ENCODE data around the gene SLC35F1.

DNA sequence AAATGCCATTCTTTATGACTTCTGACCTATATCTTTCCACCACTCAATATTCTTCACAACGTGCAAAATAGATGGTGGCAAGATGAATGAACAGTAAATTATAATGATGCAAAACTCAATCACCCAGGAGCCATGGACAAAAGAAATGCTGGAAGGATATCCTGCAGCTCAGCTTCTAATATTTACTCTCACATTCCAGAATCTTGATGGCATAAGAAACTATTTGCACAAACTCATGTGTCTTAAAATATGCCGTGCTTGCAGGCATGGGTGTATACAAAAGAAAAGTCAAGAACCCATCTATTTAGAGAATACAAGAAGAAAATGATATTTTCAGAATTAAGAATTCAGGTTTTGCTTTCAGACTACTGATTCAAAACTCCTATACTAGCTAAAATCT is 217.8 kb downstream of the SLC35F1 start:
- TF ChIP-seq EZH2phosphoT487 (IDR thresholded peaks at IDR 0.05; ENCODE audit: insufficient read depth, low read depth) (no peak), EZH2 (IDR thresholded peaks at IDR 0.05; ENCODE audit: insufficient read depth, poor library complexity, severe bottlenecking) (no peak)
